Measurements from ENCODE around the gene SVEP1.

DNA sequence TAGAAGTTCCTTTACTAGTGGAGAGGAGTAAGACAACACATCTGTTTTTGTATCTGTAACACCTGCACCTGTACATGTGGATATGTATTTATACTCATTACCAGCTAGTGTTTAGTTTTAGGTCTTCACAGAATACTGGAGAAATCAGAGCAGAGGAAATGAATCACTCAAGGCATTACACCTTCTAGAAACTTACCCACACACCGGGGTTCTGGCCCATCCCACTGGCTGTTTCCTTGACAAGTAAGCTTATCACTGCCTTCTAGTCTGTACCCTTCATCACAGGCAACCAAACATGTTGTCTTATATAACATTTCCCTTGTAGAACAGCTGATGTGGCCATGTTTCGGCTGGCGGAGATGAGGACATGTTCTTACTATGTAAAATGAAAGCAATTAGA is 76.7 kb downstream of the SVEP1 start:
- TF ChIP-seq TAF1 (IDR thresholded peaks at IDR 0.05; ENCODE audit: low read depth, low read length) (no peak), PAX5 (IDR thresholded peaks at IDR 0.05; ENCODE audit: insufficient read depth, low read length, severe bottlenecking) (no peak)

Measured in GM12891 (cell line).